COLO829 (cell line): ENCODE data around the gene DMXL1.
A peak's percentile ranks its signal among the peaks of the same experiment; 100 is the strongest.
"Not testable (repeated sequence)": the region's sequence is repeated elsewhere in the genome, so short reads cannot be mapped to it uniquely, and the experiment has no call there.

Experiments used
- DNase-seq: peaks from one replicate; pipeline ENCODE4 v3.0.0; 2012; ENCODE audit warnings: low spot score

Gene DMXL1

DNA sequence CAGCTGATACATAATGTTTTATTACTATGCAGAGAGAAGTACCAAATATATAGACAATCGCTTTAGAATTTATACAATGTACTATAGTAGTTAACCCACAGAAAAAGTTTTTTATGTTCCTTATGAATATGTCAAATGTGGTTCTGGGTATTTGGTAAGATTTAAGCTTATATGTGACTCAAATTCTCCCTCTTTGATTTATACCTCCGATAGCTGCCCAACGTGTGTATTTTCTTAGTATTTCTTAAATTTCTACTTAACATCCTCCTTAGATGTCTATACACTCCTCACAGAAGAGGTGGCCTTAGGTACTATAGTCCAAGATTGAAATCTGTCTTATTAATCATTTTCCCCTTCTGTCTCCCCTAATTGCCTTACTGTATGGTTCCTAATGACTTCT, 146.3 kb downstream of the DMXL1 start:
- DNase-seq, result no peak

DNA sequence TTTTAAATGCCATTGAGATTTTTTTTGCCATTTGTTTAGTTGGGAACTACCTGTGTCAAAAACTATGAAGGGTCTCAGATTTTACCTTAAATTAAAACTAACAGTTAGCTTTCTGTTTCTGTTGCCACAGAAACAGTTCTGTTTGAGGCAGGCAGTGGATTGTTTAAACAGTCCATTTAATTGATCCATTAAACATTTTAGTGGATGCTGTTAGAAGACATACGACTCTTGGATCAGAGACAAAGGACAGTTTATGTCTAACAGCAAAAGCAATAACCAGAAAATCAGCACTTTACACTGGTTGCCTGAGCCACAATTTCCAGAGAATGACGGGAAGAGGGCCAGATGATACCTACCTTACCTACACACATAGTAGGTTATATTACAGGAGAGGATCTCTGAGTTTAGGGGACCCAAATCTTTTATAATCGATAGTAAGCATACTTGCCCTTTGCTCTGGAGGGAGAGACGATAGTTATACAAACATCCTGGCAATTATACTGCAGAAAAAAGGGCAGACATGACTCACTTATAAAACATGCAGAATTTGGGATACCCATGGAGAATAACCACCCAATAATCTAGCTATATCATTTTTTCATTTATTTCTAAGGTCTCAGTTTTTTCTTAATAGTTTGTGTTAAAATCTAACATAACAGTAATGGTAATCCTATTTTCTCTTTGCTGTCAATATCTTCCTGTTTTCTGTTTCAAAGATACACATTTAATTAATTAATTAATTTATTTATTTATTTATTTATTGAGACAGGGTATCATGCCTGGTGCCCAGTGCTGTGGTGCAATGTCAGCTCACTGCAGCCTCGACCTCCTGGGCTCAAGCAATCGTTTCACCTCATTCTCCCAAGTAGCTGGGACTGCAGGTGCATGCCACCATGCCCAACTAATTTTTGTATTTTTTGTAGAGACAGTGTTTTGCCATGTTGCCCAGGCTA, 148.2 kb downstream of the DMXL1 start:
- no peak for DNase-seq

DNA sequence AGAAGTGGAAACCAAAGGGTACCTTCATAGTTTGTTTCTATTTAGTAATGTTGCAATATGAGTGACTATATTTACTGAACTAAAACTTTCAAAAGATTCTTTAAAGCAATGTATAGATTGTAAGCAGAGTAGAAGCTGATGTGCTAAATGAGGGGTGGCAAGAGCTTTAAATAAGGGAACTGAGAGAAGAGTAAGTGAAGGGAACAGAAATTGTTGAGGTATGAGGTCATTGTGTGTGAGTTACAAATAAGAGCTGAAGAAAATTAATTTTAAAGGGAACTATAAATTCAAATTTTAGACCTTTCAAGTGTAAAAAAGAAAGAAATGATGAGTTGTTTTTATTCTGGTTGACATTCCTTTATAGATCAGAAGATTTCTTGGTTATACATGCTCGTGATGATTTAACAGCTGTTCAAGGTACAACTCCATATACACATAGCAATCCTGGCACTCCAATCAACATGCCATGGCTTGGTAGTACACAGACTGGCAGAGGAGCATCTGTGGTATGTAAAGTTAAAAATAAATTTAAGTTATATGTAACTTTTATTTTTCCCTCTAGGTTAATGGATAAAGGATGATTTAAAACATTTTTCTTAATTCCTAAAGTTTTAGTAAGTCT, 149.8 kb downstream of the DMXL1 start:
- no peak for DNase-seq

DNA sequence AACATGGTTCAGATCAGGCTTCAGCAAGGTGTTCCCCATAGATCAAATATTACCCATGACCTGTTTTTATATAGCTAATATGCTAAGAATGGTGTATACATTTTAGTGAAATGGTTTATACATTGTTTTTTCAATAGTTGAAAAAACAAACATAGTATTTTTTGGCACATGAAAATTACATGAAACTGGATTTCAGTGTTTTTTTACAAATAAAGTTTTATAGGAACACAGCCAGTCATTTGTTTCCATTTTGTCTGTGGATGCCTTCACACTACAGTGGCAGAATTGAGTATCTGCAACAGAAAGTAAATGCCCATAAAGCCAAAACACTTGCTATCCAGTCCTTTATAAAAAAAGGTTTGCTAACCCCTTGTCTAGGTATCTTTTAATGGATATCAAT, 150.4 kb downstream of the DMXL1 start:
- no peak for DNase-seq

DNA sequence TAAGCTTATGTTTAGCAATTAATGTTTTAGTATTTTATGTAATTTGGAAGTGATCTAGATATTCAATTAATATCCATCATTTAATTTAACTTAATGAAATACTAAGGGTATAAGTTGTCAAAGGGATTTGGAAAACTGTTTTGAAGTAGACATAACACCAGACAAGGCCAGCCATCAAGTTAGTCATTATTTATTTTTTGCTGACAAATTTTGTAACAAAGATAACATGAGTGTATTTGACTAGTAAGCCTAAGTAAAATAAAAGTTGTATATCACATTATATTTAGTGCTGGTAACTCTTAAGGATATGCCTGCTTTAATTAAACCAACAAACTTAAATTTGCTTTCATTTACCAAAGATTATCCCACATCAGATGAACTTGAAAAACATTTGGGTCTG, 159.1 kb downstream of the DMXL1 start:
- no peak for DNase-seq

DNA sequence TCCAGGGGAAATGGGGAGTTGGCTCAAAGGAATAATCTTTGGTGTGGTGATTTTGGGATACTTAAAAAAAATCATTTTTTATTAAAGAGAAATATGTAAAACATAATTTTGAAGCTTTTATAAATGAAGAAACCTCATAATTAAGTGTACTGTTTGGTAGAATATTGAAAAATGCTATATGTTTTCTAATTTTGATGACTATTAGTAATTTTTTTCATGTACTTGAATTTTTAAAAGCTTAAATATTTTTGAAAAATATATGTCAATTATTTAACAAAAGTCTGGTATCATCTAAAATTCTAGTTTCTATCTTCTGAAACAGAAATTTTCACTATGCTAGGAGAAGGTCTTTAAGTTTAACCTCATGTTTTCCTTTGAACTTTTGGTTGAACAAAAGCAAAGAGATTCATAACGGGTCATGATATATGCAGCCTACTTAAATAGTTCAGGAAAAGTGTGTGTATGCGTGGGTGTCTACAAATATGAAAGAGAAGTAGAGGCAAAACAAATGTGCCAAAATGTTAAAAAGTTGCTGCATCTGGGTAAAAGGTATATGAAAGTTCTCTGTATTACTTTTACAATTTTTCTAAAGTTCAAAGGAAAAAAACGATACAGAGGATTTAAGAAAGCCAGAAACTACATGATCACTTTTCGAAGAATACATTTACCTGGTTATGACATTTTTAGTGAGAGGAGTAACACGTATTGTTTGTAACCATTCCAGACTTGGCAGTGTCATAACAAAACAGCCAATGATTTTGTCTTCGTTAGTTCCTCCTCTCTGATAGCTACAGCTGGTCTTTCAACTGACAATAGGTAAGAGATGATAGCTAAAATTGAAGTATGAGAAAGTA, 167.6 kb downstream of the DMXL1 start:
- no peak for DNase-seq

DNA sequence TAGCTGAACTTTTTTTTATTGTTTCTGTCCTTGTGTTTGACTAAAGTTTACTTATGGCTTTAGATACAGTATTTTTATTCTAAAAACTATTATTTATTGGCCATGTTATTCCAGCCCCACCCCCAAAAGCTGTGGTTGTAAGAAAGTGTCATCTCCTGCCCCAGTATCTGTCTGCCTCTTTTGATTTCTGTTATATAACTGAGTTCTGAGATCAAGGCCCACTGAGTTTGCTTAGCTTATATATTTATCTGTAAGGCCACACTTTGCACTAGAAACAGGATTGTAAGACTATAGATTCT, 168.2 kb downstream of the DMXL1 start:
- no peak for DNase-seq

DNA sequence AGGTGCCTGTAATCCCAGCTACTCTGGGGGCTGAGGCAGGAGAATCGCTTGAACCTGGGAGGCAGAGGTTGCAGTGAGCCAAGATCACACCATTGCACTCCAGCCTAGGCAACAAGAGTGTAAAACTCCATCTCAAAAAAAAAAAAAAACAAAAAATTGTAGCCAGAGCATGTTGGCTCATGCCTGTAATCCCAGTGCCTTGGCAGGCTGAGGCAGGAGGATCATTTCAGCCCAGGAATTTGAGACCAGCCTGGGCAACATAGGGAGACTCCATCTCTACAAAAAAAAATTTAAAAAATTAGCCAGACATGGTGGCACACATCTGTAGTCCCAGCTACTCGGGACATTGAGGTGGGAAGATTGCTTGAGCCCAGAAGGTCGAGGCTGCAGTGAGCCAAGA, 168.9 kb downstream of the DMXL1 start:
- DNase-seq, result not testable (repeated sequence)

DNA sequence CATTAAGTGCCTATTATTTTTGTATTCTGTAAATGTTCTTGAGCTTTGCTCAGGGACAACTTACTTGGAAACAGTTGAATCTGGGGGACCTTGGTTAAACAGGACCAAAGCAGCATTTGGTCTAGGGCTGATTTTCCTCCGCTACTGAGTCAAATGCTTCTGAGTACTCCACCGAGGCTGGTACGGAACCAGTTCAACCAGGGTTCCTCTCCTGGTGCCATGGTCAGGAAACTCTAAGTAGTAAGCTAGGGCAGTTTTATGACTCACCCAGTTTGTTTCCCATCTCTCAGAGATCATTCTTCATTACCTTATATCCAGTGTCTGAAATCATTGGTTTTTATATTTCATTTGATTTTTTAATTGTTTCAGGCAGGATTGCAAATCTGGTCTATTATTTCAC, 173.0 kb downstream of the DMXL1 start:
- DNase-seq, result no peak

DNA sequence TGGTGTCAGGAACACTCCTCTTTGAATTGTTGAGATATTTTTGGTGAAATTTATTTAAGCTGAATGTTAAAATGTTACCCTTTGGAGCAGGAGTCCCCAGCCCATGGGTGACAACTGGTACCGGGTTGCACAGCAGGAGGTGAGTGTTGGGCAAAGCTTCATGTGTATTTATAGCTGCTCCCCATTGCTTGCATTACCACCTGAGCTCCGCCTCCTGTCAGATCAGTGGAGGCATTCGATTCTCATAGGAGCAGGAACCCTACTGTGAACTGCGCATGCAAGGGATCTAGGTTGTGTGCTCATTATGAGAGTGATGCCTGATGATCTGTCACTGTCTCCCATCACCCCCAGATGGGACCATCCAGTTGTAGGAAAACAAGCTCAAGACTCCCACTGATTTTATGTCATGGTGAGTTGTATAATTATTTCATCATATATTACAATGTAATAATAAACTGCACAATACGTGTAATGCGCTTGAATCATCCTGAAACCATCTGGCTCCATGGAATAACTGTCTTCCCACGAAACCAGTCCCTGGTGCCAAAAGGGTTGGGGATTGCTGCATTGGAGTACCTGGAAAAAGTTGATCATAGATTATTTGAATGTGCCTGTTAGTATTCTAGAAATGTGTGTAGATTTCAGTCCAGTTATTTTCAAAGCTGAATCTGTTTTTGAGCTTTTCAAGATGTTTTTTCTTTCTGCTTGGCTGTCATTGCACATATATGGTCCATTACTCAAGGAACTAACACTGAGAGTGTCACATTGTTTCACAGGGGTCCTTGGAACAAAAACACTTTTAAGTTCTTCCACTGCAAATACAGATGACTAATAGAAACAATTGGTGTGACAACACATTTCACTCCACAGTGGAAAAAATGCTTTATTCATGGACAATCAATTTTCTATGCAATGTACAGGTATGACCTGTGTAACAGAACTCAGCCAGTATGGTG, 180.3 kb downstream of the DMXL1 start:
- DNase-seq, result no peak

DNA sequence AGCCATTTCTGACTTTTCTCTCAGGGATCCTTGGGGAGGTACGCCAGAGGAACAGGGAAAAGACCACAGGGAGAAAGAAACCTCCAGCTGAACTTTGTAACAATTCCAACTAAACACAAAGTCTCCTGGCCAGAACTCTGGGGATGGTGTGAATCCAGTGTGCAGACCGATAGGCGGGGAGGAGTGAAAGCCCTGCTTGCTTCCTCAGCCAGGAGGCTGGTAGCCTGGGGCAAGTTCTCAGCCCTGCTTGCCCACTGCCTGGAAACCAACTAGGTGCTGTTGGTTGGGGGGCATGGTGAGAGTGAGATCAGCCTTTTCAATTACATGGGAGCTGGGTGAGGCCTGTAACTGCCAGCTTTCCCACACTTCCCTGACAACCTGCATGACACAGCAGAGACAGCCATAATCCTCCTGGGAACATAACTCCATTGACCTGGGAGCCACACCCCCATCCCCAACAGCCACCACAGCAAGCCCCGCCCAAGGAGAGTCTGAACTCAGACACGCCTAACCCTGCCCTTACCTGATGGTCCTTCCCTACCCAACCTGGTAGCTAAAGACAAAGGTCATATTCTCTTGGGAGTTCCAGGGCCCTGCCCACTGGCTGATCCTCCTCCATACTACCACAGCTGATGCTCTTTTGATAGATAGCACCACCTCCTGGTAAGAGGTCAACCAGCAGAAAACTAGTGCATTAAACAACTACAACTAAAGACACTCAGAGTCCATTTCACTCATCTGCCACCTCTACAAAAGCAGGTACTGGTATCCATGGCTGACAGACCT, 184.9 kb downstream of the DMXL1 start:
- DNase-seq, result peak; percentile 8

DNA sequence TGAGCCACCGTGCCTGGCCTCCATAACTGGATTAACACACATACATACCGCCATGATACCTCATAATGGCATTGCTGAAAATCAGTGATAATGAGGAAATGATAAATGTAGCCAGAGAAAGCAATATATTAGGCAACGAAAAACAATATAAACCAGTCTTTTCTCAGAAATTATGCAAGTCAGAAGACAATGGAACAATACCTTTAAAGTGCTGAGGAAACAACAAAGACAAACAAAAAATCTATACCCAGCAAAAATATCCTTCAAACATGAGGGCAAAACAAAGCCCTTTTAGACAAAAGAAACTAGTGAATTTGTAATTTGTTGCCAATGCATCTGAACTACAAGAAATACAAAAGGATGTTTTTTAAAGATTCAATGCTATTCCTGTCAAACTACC, 186.7 kb downstream of the DMXL1 start:
- no peak for DNase-seq

DNA sequence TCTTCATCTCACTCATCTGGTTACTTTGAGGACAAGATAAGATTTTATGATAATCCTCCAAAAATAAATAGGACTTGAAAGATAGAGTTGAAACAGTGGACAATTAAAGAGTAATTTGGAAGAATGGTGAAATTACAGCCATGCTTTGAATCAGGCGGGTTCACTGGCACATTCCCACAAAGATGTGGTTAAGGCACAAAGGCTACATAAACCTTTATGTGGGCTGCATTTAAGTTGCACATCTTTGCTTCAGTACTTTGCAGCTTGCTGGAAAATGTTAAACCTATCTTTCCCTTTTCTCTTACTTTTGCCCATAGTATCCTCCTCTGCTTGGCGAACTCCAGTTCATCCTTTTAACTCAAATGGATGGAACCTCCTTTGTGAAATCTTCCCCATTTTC, 192.8 kb downstream of the DMXL1 start:
- no peak for DNase-seq

DNA sequence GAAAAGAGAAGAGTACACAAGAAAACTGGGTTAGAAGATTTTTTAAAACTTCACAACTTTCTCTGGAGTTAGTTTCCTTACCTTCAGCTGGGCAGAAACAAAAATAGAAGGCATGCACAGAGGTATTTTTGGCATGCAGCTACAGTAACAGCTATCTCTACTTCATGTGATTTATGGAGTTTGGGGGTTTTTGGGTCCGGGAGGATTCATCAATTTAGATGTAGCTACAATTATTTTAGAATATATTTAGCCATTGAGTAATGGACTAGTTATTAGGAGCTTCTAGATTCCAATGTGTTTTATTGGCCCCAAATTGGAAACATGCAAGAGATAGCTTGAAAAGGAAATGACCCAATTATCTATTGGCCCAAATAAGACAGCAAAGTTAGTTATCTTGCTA, 193.3 kb downstream of the DMXL1 start:
- DNase-seq, result no peak

DNA sequence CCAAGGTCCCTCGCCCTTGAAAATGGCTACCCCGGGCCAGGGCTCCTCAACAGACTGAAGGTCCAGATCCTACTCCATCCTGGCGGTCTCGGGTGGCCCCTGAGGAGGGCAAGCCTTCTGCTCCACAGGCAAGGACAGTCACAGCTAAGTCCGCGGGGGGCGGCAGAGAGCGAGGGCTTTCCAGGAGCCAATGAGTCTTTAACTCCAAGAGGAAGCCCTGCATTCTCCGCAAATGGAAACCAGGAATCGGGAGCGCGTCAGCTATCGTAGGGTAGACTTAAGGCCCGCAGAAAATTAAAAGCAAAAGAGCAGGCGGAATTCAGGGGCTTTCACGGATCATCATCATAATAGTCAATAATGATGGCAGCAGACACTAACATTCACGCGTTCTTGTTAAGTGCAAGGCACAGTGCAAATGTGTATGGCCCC, 197.1 kb downstream of the DMXL1 start:
- DNase-seq, result peak; percentile 82

DNA sequence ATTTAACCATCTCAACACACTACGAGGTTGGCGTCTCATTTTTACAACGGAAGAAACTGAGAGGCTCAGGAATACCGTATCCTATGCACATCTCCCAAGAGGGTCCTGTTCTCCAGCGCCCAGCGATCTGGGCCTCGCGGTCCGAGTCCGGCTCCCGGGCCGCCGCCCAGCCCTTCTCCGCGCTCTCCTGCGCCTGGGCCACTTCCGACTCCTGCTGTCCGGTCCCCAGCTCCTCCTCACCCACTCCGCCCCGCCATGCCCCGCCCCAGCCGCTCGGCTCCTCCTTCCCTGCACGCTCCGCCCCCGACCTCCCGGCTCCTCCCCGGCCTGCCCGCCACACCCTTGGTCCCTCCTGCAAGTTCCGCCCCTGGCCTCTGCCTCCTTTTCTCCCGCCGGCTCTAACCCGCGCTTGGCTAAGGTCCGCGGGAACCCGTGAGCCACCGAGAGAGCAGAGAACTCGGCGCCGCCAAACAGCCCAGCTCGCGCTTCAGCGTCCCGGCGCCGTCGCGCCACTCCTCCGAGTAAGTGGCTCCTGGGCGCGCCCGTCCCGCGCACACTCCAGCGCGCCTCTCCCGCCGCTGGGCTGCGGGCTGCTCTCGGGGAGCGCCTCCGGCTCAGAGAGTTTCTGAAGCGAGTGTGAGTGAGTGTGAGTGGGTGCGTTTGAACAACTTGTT, 197.6 kb downstream of the DMXL1 start:
- peak; percentile 71 for DNase-seq

DNA sequence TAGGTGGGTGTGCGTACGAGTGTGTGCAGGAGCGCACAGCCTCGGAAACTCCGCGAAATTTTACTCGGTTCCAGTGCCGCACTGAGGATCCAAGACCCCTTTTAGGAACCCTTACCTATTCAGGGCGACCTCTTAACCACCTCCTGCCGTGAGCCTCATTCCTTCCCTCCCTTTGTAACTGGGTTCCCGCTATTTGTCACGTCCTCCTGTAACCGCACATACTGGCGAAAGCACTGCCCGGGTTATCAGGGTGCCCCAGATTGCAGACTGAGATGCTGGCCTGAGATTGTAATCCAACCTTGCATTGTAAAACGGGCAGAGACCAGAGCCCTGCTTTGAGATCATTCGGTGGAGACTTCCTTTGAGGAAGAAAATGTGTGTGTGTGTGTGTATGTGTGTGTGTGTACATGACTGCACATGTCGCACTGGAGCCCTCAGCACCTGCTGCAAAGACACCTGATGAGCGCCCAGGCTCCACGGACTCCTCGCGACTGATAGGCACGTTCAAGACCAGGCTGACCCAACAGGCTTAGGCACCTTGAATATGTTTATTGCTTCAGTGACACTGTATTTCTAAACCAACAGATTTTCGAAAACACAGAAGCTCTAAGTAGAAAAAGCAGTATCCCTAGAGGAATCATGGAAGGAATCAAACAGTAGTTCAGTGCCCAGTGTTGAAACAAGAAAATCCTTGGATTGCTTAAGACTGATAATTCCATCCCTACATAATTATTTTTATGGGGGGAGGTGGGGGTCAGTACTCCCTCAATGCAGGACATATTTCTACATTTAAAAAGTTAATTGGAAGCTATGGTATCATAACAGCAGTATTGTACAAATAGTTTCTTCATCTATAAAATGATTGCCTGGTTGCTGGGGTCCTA, 198.4 kb downstream of the DMXL1 start:
- no peak for DNase-seq

DNA sequence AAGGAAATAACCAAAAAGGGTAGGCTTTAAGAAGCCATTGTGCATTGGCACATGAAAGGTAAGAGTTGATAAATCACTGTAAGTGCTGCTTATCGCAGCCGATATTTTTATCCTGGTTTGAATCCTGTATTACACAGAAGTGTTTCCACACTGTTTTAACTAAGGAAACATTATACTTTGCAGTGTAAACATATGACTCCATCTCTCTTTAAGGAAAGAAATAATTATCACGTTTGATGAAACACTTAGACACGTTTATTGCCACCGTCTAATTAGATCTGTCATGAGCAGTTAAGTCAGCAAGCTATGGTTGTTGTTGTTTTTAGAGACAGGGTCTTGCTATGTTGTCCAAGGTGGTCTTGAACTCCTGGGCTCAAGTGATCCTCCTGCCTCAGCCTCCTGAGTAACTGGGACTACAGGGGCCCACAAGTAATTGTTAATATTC, 199.3 kb downstream of the DMXL1 start:
- DNase-seq, result no peak
